H1 (cell line): ENCODE data around the gene CSRP3. TPM values are rescaled to one million over a fixed set of nuclear protein-coding genes. Genes with fewer than 3 reads are reported as not detected.

Source experiments
- MAFK ChIP-seq: IDR thresholded peaks from 2 replicates; pipeline ENCODE4 v1.6.1; 2012; ENCODE audit warnings: low read depth, mild to moderate bottlenecking, improper control_type of control experiment, low read length
- polyA plus RNA-seq, 7 experiments: library from polyadenylated mRNA; depleted of rRNA in 3 of 7; stranded (reverse) in 5 of 7; unstranded in 2 of 7; fragments of >200 nt in 5 of 7; fragments of 200-250 nt in 2 of 7; gene quantifications; 1 replicate in 5 of 7; 2 replicates in 1 of 7; 4 replicates in 1 of 7; pipeline versions ENCODE4 v1.2.1 to v1.2.3, GENCODE V29; 2011 to 2013; ENCODE audit warnings: missing spikeins in 2 of 7, mixed read lengths in 2 of 7
- total RNA-seq: library from RNA; stranded (reverse); fragmentation: NEBNext Ultra II Directional; extraction: Animal tissue kit (Norgen Biotek cat#: 25700); gene quantifications from 2 replicates; pipeline ENCODE4 v1.2.1, GENCODE V29; 2021

Gene CSRP3
- total and polyA plus RNA-seq, 2 of the 8 experiments (the other 6 are each of a cell fraction or from before 2014, with no cell fraction given), result not detected

DNA sequence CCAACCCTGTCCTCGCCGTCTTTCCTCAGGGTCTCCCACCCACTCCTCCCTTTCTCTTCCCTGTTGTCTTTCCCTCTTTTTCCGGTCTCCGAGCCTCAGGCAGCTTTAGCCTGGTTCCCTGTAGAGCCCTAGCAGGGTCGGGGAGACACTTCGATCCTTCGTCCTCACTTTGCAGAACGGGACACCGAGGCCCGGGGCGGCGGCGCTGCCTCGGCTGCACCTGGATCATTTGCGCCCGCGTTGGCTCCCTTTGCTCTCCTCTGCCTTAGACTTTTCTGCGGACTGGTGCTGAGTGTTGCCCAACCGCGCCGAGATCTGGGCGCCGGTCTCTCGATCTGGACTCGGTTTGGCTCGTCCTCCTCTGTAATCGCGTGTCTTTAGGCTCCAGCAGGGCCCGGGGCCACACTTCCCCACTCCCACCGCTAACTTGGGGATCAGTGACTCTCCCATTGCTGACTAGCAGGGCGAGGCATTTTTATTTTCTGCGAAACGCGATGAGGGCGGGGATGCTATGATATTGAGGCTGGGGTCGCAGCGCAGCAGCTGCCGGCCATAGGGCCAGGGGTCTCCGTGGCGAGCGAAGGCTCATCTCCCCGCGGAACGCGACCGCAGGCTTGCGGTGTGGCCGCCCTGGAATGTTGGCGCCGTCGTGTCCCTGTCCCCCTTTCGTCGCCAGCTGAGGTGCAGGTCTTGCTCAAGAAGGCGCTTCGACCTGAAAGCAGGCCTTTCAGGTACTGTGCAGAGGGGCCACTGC lies 40.6 kb upstream of the CSRP3 start (continued):
- TF ChIP-seq MAFK, result no peak
